Fibroblast of skin of back (primary cell): ENCODE data around the gene ATXN10.

Experiments
- DNase-seq: peaks from one replicate; pipeline ENCODE4 v3.0.0-alpha.2; 2013

Gene ATXN10

GRCh38 chr22:45830531-45831245, 159.1 kb downstream of the ATXN10 start:
- peak; percentile 39 for DNase-seq

DNA sequence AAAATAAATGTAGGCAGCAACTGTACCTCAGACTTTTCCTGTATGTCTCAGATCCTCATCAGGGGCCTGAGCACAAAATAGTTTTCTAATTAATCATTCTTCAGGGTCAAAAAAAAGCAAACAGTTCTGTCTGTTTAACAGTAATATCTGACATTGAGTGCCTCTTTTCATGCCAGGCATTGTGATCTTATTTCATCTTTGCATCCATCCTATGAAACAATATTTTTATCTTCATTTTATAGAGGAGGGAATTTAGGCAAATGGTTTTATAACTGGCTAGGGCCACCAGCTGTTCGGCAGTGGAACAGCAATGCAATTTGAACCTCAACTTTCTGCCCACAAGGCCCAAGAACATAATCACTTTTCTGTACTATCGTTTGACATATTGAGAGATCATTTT, 159.8 kb downstream of the ATXN10 start:
- peak; percentile 57 for DNase-seq

- no peak for DNase-seq
These were observed 160.5 kb downstream of the ATXN10 start for GRCh38 chr22:45832180-45832579.

GRCh38 chr22:45832959-45833580, 161.4 kb downstream of the ATXN10 start:
- no peak for DNase-seq

GRCh38 chr22:45833613-45834012, 162.0 kb downstream of the ATXN10 start:
- no peak for DNase-seq

- DNase-seq = no peak
These were observed 162.6 kb downstream of the ATXN10 start for GRCh38 chr22:45834241-45834640.

GRCh38 chr22:45834795-45835194, 163.2 kb downstream of the ATXN10 start:
- DNase-seq = no peak

DNA sequence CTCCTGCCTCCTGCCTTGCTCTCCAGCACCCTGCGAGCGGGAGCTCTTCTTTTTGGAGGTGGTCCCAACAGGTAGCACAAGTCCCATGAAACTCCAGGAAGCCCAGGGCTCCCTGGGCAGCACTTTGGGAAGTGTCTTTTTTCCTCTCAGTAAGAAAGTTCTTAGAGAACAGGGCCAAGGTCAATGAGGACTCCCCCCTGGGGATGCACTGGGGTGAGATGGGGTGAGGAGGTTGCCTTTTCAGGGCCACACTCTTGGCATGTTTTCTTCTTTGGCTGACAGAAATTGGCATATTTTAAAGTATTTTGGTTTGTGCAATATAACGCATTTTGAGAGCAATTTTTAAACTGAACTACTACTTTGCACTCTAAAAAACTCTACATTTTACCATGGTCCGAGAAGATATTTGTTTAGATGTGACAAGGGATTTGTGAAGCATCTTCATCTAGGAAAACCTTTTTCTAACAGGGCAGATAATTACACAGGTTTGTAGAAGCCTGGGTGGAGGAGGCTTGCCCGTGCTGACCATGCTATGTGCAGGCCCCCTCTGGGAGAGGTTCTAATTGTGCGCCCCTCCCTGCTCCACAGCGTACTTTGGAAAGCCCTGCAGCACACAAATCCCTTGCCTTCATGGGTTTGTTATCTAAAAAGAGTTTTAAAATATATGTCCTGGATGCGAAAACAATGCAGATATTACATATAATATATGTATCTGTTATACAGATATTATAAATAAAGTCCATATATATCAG, 165.0 kb downstream of the ATXN10 start:
- DNase-seq = no peak

- no peak for DNase-seq
These were observed 165.9 kb downstream of the ATXN10 start for GRCh38 chr22:45837508-45837907.

GRCh38 chr22:45838305-45838887, 166.8 kb downstream of the ATXN10 start:
- no peak for DNase-seq

- no peak for DNase-seq
These were observed 168.8 kb downstream of the ATXN10 start for GRCh38 chr22:45840483-45840882.

GRCh38 chr22:45842291-45842991, 170.8 kb downstream of the ATXN10 start:
- DNase-seq = peak; percentile 83

- DNase-seq = no peak
These were observed 171.4 kb downstream of the ATXN10 start for GRCh38 chr22:45843031-45843430.

DNA sequence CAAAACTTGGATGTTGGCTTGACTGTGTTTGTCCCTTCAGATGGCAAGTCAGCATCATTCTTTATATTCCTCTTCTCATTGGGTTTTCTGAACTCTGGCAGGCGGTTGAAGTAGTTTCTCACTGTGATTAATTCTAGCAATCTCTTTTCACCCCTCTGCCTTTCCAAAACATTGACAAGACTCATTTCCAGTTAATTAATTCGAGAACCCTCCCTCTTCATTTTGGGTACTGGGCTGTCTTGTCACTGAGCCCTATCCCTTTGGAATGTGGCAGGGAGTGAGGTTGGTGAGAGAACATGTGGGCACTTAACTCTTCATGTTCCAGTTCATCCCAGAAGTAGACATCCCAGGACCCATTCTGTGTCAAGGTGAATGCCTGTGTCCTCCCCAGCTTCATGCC, 172.4 kb downstream of the ATXN10 start:
- DNase-seq = no peak

GRCh38 chr22:45845076-45845487, 173.4 kb downstream of the ATXN10 start:
- DNase-seq = no peak

DNA sequence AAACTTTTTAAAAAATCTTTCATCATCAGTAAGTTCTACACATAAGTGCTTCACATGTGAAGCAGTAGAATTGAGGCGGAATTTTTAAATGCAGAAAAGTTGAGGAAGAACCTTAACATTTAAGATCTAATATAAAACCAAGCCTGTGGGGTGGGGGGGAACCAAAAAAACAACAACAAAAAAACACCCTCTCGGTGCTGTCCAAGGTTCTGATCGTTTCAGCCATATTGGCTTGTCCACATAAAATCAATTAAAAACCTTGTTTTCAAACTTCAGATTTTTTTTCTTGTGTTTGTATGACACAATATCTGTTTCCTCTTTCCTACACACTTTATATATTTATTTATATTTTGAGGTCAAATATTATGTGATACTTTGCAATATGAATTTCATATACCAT, 175.3 kb downstream of the ATXN10 start:
- DNase-seq = no peak

- DNase-seq = no peak
These were observed 177.3 kb downstream of the ATXN10 start for GRCh38 chr22:45848904-45849303.

DNA sequence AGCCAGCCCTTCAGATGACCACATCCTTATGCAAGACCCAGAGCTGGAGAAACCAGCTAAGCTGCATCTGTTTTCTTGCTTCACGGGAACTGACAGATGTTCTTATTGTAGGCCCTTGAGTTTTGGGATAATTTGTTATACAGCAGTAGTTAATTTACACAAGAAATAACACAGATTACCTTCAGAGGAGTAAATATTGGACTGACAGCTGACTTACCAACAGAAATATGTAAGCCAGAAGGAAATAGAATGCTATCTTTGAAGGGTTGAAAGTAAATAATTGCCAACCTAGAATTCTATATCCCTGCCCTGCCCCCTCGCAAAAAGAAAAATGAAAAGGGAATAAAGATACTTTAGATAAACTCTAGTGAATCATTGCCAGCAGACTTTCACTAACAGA, 181.2 kb downstream of the ATXN10 start:
- no peak for DNase-seq

- DNase-seq = no peak
These were observed 184.3 kb downstream of the ATXN10 start for GRCh38 chr22:45855961-45856360.

DNA sequence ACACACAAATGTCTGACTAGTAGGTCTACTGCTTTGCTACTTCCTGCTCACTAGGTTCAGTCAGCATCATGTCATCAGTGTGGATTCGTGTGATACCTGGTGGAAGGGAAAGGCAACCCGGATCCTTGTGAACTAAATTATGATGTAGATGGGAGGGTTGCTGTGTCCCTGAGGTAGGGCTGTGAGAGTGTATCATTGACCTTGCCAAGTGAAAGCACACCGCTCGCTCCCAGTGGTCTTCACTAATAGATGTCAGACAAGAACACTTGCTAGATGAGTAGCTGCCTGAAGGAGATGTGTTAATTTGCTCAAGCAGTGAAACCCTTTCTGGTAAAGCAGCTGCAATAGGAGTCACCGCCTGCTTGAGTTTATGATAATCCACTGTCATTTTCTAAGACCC, 185.9 kb downstream of the ATXN10 start:
- DNase-seq = no peak

- no peak for DNase-seq
These were observed 187.9 kb downstream of the ATXN10 start for GRCh38 chr22:45859231-45860161.

- no peak for DNase-seq
These were observed 188.6 kb downstream of the ATXN10 start for GRCh38 chr22:45860201-45860600.
